Head of caudate nucleus (tissue), 42 donors: ENCODE results near the gene AP5B1.
"Not testable (repeated sequence)": the region's sequence is repeated elsewhere in the genome, so short reads cannot be mapped to it uniquely, and the experiment has no call there.

Experiments
- DNase-seq, 42 donors: peaks; one replicate each; pipeline versions ENCODE4 v3.0.0 to v3.0.0-alpha.2; 2020 to 2021; ENCODE audit warnings: mixed read lengths in 7 of 42
- intact Hi-C: fragments of 100-400 bp; cut with DNase I; formaldehyde crosslinking; loops from one replicate; pipeline ENCODE4 v1.15.0; 2022

The AP5B1 gene

DNA sequence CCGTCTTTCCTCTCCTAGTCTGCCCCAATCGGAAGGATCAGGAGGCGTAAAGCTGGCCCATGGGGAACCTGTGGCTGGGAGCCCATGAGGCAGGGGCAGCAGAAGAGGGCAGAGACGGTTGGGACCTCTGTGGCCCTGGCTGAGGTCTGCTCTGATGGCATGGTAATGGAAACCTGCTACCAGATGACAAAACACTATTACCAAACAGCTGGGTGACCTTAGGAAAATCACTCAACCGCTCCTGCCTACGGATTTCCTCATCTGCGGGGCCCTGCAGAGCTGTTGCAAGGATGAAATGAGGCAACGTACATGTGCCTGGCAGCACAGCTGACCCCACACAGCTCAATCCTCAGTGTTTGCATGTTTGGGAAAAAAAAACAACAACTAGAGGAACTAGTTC lies 4.6 kb downstream of the AP5B1 start:
- peak in 7 of 42 donors; percentile 2 to 28 (median 19) for DNase-seq
- intact Hi-C loops, result no loop called here

DNA sequence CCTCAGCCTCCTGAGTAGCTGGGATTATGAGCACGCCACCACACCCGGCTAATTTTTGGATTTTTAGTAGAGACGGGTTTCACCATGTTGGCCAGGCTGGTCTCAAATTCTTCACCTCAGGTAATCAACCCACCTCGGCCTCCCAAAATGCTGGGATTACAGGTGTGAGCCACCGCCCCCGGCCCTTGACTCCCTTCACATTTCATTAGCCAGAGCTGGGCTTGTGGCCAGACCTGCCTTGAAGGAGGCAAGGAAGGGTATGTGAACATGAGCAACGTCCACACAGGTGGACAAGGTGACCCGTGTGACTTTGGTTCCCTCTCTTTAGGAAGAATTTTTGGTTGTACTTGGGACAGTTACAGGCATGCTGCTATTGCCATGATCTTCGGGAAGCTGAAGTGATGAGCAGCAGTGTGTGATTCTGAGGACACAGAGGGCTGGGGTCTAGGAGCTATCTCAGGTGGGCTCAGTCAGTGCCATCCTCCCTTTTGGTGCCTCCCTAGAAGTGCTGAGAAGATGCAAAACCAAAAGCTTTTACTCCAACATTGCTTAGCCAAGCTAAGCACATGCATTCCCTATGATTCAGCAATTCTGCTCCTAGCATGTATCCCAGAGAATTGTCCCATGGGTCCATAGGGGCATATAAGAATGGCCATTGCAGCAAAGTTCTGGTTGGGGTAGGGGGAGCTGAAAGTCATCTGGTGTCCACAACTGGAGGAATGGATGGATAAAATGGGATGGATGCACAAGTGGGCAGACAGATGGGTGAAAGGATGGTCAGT lies 6.1 kb downstream of the AP5B1 start:
- intact Hi-C loops, result no loop called here

DNA sequence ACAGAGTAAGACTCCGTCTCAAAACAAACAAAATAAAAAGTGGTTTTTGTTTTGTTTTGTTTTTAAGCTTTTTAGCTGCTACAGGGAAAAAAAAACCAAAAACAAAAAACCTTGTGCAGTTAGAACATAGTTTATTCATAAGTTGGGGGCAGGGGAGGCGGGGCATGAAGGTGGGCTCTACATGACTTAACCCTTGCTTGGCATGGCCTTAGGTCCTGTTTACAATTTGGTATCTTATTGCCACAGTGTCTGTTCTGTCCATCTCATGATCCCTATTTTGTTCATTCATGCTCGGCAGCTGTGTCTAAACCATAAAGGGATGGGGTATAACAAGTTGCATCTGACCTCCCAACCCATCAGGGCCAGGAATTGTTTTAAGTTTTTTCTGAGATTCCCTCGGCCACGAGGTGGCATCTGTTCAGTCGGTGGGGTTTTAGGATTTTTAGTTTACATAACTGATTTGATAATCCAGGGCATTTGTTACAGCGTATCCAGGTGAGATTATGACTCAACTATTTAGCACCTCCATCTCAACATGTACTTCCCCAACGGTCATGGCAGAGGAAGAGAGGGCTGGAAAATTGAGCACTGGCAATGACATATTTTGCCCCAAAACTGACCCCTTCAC lies 6.9 kb downstream of the AP5B1 start:
- peak in 3 of 42 donors; percentile 20 to 43 (median 24) for DNase-seq
- intact Hi-C loops, result no loop called here

More for the DNA sequence above, 6.1 kb downstream of the AP5B1 start:
- peak in 4 of 42 donors; percentile 13 to 37 (median 20) for DNase-seq

DNA sequence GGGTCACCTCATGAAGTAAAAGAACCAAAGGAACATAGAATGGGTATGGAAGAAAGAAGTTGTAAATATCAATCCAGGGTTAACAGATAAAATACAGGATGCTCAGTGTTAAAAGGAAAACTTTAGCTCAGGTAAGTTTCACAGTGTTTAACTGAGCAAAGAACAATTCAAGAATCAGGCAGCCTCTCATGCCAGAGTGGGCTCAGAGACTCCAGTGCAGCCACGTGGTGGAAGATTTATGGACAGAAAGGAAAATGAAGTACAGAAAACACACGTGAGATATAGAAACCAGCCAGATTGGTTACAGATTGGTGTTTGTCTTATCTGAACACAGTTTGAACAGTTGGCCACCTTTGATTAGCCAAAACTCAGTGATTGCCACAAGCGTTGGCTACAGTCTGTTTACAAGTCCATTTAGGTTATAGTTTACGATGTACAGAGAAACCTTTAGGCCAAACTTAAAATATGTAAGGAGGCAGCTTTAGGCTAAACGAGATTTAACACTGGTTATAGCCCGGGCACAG lies 9.1 kb downstream of the AP5B1 start:
- no peak for DNase-seq
- intact Hi-C loops, result no loop called here

DNA sequence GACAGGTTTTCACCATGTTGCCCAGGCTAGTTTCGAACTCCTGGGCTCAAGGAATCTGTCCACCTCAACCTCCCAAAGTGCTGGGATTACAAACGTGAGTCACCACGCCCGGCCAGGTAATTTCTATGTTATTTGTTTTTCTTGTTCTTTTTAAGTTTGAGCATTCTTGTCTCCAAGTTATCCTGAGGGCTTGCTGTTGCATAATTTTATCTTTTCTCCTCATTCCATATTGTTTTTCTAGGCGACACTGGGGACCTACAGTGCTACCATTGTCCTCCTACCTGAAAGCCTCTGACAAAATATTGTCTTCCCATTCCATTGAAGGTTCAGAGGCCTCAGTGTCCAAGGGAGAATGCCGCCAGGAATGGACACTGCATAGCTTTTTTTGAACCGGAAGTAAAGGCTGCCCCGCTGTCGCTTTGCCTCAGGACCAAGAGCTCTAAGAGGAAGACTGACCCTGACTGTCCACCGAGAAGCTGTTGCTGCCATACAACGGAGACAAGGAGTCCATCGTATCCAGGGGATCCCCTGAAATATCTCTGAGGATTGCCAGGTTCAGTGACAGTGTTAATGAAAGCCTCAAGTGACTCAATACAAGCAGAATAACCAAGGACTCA lies 9.7 kb downstream of the AP5B1 start:
- no peak for DNase-seq

DNA sequence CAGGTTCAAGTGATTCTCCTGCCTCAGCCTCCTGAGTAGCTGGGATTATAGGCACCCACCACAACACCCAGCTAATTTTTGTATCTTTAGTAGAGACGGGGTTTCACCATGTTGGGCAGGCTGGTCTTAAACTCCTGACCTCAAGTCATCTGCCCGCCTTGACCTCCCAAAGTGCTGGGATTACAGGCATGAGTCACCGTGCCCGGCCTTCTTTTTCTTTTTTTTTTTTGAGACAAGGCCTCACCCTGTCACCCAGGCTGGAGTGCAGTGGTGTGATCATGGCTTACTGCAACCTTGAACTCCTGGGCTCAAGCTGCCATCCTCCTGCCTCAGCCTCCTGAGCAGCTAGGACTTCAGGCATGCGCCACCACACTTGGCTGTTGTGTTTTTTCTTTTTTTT lies 13.0 kb downstream of the AP5B1 start:
- intact Hi-C loops, result not testable (repeated sequence)

More for the DNA sequence above, 9.7 kb downstream of the AP5B1 start:
- intact Hi-C loops, result no loop called here

DNA sequence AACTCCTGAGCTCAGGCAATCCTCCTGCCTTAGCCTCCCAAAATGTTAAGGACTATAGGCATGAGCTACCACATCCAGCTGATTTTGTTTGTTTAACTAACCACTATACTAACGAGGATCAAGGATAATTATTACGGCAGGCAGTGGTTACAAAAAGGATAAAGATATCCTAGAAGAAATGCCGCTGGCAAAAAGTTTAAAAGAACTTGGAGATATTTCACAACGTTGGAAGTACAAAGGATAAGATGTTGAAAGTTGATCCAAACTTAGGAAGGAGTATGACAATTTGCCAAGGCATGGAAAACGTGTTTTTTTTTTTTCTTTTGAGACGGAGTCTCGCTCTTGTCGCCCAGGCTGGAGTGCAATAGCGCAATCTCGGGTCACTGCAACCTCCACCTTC lies 13.4 kb downstream of the AP5B1 start:
- intact Hi-C loops, result no loop called here
- no peak for DNase-seq

More for the DNA sequence above, 13.0 kb downstream of the AP5B1 start:
- DNase-seq, result not testable (repeated sequence)

DNA sequence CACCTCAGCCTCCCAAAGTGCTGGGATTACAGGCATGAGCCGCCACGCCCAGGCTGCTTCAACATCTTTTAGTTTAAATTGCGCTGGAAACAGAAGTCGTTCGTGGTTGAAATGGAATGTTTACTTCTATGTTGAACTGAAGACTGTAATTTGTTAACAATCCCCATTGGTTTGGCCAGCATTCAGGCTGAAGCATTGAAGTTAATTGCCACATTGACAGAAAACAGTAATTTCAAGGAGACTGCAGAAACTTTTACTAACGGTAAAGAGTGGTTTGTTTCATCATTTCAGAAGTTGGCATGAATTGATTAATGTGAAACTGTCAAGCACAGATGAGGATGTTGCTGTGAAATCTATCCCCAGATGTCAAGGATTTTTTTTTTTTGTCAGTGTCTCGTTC lies 14.2 kb downstream of the AP5B1 start:
- DNase-seq, result no peak
- intact Hi-C loops, result no loop called here

DNA sequence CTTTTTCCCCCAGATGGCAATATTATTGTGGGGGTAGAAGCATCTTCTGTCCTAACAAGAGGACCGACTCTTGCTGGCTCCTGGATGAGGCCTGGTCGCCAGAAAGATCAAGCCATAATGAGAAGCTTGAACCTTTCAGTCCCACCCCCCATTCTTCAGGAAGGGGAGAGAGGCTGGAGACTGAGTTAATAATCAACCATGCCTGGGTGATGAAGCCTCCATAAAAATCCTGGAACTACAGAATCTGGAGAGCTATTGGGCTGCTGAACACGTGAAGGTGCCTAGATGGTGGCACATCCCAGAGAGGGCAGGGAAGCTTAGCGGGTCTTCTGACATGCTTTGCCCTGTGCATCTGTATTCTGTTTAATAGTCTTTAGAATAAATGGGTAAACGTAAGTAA lies 16.3 kb downstream of the AP5B1 start:
- DNase-seq, result no peak
- intact Hi-C loops, result no loop called here

DNA sequence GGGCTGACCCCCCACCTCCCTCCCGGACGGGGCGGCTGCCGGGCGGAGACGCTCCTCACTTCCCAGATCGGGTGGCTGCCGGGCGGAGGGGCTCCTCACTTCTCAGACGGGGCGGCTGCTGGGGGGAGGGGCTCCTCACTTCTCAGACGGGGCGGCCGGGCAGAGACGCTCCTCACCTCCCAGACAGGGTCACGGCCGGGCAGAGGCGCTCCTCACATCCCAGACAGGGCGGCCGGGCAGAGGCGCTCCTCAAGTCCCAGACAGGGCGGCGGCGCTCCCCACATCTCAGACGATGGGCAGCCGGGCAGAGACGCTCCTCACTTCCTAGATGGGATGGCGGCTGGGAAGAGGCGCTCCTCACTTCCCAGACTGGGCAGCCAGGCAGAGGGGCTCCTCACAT lies 18.0 kb downstream of the AP5B1 start:
- DNase-seq, intact Hi-C loops: not testable (repeated sequence)

DNA sequence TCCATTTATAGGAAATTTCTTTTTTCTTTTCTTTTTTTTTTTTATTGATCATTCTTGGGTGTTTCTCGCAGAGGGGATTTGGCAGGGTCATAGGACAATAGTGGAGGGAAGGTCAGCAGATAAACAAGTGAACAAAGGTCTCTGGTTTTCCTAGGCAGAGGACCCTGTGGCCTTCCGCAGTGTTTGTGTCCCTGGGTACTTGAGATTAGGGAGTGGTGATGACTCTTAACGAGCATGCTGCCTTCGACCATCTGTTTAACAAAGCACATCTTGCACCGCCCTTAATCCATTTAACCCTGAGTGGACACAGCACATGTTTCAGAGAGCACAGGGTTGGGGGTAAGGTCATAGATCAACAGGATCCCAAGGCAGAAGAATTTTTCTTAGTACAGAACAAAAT lies 18.6 kb downstream of the AP5B1 start:
- DNase-seq, intact Hi-C loops: not testable (repeated sequence)

DNA sequence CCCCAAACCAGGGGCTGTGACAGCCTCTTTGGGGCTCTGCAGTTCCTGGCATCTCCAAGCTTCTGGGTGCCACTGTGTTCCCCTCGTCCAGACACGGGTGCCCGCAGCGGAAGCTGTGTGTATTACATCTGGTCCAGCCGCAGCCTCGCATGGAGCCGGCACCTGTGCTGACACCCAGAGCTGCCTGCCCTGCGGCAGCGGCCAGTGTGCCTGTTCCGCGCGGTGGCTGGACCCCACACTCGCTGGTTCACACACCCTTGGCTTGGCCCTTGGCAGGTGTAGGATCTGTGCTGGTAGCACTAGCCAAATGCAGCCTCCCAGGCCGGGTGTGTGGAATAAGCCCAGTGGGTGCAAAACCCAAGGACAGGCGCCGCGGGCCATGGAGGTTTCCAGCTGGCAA lies 35.7 kb downstream of the AP5B1 start:
- DNase-seq, result no peak
- intact Hi-C loops, result no loop called here

DNA sequence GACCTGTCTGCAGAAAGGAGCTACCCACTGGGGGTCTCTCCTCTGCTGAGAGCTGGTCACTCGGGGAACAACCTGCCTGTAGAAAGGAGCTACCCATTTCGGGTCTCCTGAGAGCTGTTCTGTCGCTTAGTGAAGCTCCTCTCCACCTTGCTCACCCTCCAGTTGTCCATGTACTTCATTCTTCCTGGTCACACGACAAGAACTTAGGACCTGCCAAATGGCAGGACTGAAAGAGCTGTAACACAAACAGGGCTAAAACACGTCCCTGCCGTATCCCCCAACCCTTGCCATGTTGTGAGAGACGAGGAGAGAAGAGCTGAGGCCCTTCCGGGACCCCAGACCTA lies 36.1 kb downstream of the AP5B1 start:
- intact Hi-C loops, result no loop called here
- no peak for DNase-seq

DNA sequence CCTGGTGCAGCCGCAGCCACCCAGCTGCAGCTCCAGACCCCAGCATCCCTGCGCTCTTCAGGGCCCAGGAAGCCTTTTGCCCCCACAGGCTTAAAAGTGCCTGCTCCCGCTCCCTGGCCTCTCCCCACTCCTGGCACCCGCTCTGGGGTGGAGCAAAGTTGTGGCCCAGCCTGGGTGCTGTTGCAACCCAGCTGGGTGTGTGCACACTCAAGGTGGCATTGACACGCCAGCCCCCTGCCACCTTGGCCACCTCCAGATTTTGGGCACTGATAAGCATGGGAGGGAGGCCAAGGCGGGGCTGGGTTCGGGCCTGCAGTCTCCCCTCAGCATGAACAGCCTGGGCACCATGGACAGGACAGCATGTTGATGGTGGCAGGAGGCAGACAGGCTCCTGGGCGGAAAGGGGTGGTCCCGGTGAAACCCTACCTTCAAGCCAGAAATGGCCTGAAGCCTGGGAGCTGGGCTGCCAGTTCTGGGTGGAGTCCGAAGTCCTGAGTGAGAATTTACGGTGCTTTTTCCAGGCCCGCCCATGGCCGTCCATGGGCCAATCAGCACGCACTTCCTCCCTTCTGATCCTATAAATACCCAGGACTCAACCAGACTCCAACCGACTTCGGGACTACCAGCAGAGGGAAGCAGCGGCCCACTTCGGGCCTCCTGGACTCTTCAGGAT lies 36.6 kb downstream of the AP5B1 start:
- intact Hi-C loops, result no loop called here
- no peak for DNase-seq

DNA sequence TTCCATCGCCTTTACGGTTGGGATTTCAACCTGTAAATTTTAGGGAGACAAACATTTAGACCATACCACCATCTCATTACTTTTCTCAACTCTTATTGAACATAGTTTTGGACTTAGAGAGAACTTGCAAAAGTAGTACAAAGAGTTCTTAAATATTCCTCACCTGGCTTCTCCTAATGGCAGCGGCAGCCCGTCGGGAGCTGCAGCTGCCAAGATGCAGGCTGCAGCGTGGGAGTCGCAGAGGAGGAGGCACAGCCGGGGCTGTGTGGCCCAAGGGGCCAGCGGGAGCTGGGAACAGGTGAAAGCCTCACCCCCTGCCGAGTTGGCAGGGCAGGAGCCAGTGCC lies 37.1 kb downstream of the AP5B1 start:
- no peak for DNase-seq
- intact Hi-C loops, result no loop called here

DNA sequence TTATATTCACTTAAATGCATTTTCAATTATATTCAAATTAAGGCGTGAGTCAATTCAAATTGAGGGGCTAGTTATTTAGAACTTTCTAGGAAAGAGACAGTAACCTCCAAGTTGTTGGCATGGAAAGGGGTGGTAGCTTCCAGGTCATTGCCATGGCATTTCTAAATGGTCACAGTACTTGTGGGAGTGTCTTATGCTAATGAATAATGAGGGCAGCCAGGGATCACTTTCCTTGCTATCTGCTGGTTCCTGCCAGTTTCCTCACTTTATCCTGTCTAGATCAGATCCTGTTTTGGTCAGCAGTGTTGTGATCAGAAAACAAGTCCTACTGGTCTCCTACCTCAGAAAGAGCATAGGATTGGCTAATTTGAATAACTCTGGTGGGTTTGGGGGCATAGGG lies 38.4 kb downstream of the AP5B1 start:
- intact Hi-C loops, result no loop called here
- DNase-seq, result no peak

DNA sequence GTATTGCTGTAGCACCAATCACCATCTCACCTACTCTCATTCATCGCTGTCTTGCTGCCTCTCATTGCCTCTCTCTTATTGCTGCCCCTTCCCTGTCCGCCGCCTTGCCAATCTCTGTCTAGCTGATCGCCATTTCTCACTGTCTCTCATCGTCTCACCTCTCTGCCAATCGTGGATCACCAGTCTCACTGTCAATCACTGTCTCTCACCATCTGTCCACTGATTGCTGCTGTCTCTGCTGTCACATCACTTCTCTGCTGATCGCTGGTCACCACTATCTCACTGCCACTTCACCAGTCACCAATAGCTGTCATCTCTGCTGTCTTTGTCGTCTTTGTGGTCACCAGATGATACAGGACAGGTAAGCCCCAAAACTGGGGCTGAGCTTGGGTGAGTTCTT lies 39.6 kb downstream of the AP5B1 start:
- no peak for DNase-seq
- intact Hi-C loops, result no loop called here

DNA sequence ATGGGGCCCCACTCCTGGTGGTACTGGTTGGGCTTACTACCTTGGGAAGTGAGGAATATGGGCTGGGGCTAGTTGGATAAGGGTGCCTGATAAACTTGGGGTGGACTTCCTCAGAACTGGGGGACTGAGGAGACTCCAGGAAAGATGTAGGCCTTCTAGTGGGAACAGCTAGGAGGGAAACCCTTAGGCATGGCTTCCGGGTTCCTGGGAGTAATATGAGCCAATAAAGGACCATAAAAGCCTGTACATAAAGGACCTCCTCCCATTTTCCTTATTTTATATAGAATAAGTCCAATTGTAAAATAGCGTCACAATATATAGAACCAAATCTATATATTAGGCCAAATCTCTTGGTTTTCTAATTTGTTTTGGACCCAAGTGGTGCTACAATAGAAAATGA lies 41.8 kb downstream of the AP5B1 start:
- no peak for DNase-seq
- intact Hi-C loops, result no loop called here

DNA sequence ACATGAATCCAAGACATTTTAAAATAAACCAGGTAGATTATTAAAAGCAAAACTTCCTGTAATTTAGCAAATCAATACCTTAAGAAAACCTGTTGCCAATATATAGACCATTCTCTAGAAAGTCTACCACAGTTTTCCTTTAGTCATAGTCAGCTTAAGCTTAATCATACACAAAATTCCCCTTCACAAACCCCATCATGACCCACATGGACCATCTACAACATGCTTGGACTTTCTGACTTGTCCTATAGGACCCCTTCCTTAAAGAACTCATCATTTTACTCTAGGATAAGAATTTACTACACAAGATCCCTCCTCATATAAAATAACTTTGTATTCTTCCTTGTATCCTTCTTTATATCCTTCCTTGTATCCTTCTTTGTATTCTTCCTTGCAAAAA lies 44.0 kb downstream of the AP5B1 start:
- intact Hi-C loops, result no loop called here
- no peak for DNase-seq

DNA sequence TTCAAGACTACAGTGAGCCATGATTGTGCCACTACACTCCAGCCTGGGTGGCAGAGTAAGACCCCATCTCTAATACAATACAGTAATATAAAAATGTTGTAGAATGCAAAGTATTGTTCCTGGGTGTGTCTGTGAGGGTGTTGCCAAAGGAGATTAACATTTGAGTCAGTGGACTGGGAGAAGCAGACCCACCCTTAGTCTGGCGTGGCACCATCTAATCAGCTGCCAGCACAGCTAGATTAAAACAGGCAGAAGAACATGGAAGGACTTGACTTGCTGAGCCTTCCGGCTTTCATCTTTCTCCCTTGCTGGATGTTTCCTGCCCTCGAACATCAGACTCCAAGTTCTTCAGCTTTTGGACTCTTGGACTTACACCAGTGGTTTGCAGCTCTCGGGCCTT lies 45.7 kb downstream of the AP5B1 start:
- DNase-seq, intact Hi-C loops: not testable (repeated sequence)
